Lower leg skin (tissue), 4 donors: Measurements from ENCODE around the gene ATG7. TPM values are rescaled to one million over a fixed set of nuclear protein-coding genes. Genes with fewer than 3 reads are reported as not detected.

Source experiments
- DNase-seq, 2 donors: peaks; one replicate each; pipeline ENCODE4 v3.0.0-alpha.2; 2019; ENCODE audit warnings: low spot score in 2 of 2
- H3K4me3 ChIP-seq: fragments of 200-600 bp; sonication (generic); 2 replicates; pipeline ENCODE4 v1.5.1; 2017; ENCODE audit warnings: mild to moderate bottlenecking, low read depth; ENCODE audit not compliant: poor library complexity, severe bottlenecking
- CTCF ChIP-seq, 3 donors: fragments of 450-650 bp; IDR thresholded peaks; one replicate each; pipeline ENCODE4 v1.5.1; 2016; ENCODE audit warnings: antibody characterized with exemption in 3 of 3, mild to moderate bottlenecking in 3 of 3, moderate library complexity in 2 of 3
- POLR2A ChIP-seq, 2 donors: fragments of 450-650 bp; IDR thresholded peaks; one replicate each; pipeline ENCODE4 v1.6.1; 2016 to 2017; ENCODE audit warnings: antibody characterized with exemption in 2 of 2, mild to moderate bottlenecking in 1 of 2, moderate library complexity in 1 of 2
- WGBS, 2 donors: methylation state at CpG; one replicate each; pipeline ENCODE4 v1.1.5; 2018; 5-methylcytosine and 5-hydroxymethylcytosine counted together
- intact Hi-C: fragments of 100-400 bp; cut with DNase I; formaldehyde crosslinking; loops from one replicate; pipeline ENCODE4 v1.15.0; 2023; ENCODE audit warnings: low total_unique reads
- total RNA-seq, 4 donors: library from RNA; depleted of rRNA; stranded (reverse); fragments of >200 nt; gene quantifications; one replicate each; pipeline ENCODE4 v1.1.0, GENCODE V29; 2016

Gene ATG7
- total RNA-seq, 4 donors from 2014 or later = 38.8 to 110 (median 53.2) TPM

- intact Hi-C loops = no loop called here
- 55 to 62% methylated on average over 2 of the region's 2 CpGs for WGBS, 2 donors
- no peak overlapping the region for H3K4me3 ChIP-seq
- TF ChIP-seq CTCF (IDR thresholded peaks at IDR 0.05) (no peak), POLR2A (IDR thresholded peaks at IDR 0.05) (no peak)
- no peak for DNase-seq
Measured at GRCh38 chr3:11288021-11288491, 15.9 kb downstream of the ATG7 start.

GRCh38 chr3:11288786-11289637, 16.8 kb downstream of the ATG7 start:
- H3K4me3 ChIP-seq = no peak overlapping the region
- intact Hi-C loops = no loop called here
- WGBS, 2 donors = 36 to 47% methylated on average over 7 of the region's 7 CpGs
- DNase-seq = no peak
- no peak for TF ChIP-seq CTCF (IDR thresholded peaks at IDR 0.05)

GRCh38 chr3:11289864-11290263, 17.7 kb downstream of the ATG7 start:
- WGBS, 2 donors = 69 to 73% methylated on average over 3 of the region's 3 CpGs
- intact Hi-C loops = no loop called here

GRCh38 chr3:11290743-11291680, 18.8 kb downstream of the ATG7 start:
- WGBS, 2 donors = 88 to 91% methylated on average over 11 of the region's 11 CpGs
- intact Hi-C loops = no loop called here
- TF ChIP-seq POLR2A (IDR thresholded peaks at IDR 0.05) = no peak
- no peak for TF ChIP-seq CTCF (IDR thresholded peaks at IDR 0.05)
- DNase-seq = no peak
- H3K4me3 ChIP-seq = no peak overlapping the region

More at GRCh38 chr3:11289864-11290263, 17.7 kb downstream of the ATG7 start:
- TF ChIP-seq CTCF (IDR thresholded peaks at IDR 0.05) (no peak), POLR2A (IDR thresholded peaks at IDR 0.05) (no peak)
- no peak overlapping the region for H3K4me3 ChIP-seq
- no peak for DNase-seq

- TF ChIP-seq CTCF (IDR thresholded peaks at IDR 0.05) = no peak
- 93 to 94% methylated on average over 5 of the region's 5 CpGs for WGBS, 2 donors
- intact Hi-C loops = no loop called here
- H3K4me3 ChIP-seq = no peak overlapping the region
- no peak for DNase-seq
Measured at GRCh38 chr3:11291808-11292207, 19.6 kb downstream of the ATG7 start.
